GM12875 (cell line): ENCODE data around the gene ARF1.

ENCODE experiments used
- H3K4me3 ChIP-seq: one replicate; pipeline ENCODE4 v1.5.1; 2011; ENCODE audit warnings: low read depth, low read length, control low read depth
- TF ChIP-seq, protein P1 (sequence below): IDR thresholded peaks from 2 replicates; pipeline ENCODE4 v1.5.1; 2011; ENCODE audit warnings: low read depth, mild to moderate bottlenecking, control low read depth, inconsistent platforms, low read length, moderate library complexity, borderline replicate concordance; ENCODE audit not compliant: insufficient read depth

ARF1 gene

DNA sequence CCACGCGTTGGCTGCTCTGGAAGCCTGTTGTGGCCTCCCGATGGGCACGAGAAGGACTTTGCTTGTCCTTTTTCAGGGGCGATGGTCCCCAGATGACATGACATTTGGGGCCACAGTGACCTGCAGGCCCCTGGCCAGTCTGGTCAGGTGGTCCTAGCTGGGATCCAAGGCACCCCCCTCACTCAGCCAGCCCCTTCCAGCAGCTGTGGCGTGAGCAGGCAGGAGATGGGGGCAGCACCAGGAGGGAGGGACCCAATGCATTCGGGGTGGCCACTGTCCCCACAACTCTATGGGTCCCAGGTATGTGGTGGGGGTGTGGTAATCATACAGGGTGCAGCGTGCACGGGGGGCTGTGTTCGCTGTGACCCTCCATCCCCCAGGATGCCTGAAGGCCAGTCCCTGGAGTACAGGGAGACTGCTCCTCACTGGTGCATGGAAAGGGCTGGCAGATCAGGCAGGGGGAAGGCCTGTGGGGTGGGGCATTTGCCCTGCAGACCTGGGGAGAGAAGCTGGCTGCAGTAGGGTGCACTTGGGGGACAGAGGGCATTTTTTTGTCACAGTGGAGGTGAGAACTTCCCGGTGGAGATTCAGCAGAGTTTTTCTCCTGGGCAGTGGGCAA lies 44.0 kb upstream of the ARF1 start:
- no peak overlapping the region for H3K4me3 ChIP-seq
- TF ChIP-seq, protein P1, sequence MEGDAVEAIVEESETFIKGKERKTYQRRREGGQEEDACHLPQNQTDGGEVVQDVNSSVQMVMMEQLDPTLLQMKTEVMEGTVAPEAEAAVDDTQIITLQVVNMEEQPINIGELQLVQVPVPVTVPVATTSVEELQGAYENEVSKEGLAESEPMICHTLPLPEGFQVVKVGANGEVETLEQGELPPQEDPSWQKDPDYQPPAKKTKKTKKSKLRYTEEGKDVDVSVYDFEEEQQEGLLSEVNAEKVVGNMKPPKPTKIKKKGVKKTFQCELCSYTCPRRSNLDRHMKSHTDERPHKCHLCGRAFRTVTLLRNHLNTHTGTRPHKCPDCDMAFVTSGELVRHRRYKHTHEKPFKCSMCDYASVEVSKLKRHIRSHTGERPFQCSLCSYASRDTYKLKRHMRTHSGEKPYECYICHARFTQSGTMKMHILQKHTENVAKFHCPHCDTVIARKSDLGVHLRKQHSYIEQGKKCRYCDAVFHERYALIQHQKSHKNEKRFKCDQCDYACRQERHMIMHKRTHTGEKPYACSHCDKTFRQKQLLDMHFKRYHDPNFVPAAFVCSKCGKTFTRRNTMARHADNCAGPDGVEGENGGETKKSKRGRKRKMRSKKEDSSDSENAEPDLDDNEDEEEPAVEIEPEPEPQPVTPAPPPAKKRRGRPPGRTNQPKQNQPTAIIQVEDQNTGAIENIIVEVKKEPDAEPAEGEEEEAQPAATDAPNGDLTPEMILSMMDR, result no peak

DNA sequence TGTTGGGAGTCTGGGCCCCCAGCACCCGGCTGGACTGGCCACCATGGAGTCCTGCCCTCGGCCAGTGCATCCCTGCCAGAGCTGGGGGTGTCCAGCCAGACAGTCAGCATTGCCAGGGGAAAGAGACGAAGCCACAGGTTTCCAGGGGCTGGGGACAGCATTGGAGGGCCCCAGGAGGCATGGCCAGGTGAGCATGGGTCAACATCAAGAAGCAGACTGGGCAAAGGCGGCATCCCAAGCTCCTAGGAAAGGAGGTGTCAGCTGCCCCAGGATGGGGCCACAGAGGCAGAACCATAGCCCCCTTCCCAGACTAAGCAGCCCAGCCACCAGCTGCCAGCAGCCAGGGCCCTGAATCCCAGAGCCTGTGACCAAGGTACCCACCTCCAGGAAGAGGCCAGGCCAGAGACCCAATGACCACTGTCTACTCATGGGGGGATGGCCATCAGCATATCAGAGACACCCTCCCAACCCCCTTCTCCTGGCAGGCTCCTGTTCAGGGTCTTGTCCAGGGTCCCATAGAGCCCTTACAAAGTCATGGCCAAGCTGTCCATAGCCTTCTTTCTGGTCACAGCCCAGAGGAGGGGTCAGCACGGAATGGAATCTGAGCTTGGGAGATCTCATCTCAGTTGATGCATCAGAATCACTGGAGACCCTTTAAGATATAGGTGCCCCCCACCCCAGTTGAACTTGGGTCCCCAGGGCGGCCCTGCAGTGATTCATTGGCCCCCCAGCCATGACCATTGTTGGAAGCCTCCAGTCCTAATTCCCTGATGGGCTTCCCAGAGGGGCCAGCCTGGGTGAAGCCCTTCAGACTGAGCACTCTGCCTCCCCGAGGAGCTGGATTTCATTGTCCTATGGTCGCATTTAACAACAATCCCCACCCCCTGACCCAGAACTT lies 43.3 kb upstream of the ARF1 start:
- TF ChIP-seq, protein P1, result no peak
- H3K4me3 ChIP-seq, result no peak overlapping the region

DNA sequence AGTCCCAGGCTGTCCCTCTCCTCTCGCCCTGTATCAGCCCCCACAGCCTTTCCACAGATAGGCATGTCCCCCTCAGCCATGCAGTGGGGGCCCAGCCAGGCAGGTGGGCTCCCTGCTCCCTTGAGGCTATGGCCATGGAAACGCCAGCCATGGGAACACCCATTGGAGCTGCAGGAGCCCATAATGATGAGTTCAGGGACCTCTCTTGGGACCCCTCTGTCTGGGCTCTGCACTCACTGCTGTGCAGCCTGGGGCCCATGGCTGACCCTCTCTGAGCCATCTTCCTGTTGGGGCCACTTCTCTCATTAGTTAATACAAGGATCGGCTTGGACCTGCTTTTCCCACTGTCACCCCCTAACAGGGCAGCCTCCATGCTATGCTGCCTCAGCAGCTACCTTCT lies 42.5 kb upstream of the ARF1 start:
- no peak overlapping the region for H3K4me3 ChIP-seq
- TF ChIP-seq, protein P1, result no peak

DNA sequence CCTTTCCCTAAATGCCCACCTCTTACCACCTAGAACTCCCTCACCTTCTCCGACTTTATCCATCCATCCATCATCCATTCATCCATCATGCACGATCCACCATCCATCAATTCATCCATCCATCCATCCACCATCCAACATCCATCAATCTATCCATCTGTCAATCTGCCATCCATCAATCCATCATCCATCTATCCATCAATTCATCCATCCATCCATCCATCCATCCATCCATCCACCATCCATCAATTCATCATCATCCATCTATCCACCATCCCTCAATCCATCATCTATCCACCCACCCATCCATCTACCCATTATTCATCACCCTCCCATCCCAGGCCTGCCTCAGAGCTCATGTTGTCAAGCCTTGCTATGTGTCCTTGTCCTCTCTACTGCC lies 41.2 kb upstream of the ARF1 start:
- no peak overlapping the region for H3K4me3 ChIP-seq
- TF ChIP-seq, protein P1, result no peak

DNA sequence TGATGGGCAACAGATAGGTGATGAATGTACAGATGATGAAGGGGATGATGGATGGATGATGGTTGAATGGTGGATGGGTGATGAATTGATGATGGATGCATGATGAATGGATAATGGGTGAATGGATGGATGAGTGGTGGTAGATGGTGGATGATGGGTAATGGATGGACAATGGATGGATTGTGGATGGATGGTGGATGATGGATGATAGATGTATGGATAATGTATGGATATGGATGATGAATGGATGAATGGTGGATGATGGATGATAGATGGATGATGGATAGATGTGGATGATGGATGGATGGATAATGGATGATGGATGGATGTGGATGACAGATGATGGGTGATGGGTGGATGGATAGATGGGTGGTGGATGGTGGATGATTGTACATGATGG lies 40.0 kb upstream of the ARF1 start:
- TF ChIP-seq, protein P1, result no peak
- H3K4me3 ChIP-seq, result no peak overlapping the region

DNA sequence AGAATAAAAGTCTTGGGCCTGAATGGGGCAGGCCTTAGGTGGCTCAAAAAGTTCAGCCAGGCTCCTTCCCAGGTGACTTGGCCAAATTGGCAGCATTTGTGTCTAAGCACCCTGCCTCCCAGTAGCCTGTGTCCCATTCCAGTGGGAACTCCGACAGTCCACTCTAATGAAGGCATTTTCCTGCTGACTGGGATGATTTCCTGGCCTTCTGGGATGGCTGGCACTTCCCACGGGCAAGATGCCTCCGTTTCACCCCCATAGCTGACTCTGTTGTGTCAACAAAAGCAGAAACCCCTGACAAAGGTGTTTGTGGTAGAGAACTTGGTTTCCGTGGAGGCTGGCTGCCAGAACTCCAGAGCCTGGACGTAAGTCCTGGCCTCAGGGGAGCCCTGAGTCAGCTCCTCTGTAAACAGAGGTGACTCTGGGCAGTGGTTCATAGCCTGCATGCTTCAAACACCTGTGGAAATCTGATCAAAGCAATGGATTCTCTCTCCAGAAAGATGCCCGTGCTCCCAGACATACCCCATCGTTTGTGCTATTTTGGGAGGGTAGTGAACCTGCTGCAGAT lies 39.1 kb upstream of the ARF1 start:
- TF ChIP-seq, protein P1, result no peak
- H3K4me3 ChIP-seq, result no peak overlapping the region
